HepG2 (cell line): Measurements from ENCODE around the gene SPTBN4.

ENCODE experiments used
- TF ChIP-seq, protein P1 (sequence below): sonication (generic); formaldehyde crosslinking; IDR thresholded peaks from 2 replicates; pipeline ENCODE4 v1.5.0; 2020; ENCODE audit warnings: mild to moderate bottlenecking, missing genetic modification reagents, moderate library complexity
- TF ChIP-seq, protein P2 (sequence below): IDR thresholded peaks from 2 replicates; pipeline ENCODE4 v1.6.1; 2016; ENCODE audit warnings: mild to moderate bottlenecking, missing biosample characterization, missing genetic modification reagents

DNA sequence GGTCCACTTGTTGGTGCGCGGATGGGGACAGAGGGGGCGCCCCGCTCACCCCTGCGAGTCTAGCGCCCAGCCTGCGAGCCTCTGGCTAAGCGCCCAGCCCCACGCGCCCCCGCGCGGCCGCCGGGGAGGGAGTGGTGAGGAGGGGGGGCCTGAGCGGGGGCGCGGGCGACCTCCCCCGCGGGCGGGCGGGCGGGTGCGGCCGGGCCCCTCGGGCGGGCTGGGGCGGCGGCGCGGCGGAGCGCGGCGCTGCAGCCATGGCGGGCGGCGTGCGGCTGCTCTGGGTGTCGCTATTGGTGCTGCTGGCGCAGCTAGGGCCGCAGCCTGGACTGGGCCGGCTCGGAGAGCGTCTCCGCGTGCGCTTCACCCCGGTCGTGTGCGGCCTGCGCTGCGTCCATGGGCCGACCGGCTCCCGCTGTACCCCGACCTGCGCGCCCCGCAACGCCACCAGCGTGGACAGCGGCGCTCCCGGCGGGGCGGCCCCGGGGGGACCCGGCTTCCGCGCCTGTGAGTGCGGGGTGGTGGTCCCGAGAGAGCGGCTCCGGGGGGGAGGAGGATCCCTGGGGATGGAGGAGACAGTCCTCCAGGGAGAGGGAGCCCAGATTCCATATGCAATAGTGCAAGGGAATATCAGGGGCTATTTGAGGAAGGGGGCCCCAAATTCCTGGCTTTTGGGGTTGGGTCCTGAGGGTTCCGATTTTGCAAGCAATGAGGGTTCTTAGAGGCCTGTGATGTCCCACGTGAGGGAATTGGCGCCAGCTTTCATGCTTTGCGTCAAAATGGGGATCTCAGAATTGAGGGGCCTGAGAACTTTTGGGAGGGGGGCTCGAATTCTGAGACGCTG lies 134.6 kb downstream of the SPTBN4 start, which contains the start of gene LTBP4:
- TF ChIP-seq, protein P1, sequence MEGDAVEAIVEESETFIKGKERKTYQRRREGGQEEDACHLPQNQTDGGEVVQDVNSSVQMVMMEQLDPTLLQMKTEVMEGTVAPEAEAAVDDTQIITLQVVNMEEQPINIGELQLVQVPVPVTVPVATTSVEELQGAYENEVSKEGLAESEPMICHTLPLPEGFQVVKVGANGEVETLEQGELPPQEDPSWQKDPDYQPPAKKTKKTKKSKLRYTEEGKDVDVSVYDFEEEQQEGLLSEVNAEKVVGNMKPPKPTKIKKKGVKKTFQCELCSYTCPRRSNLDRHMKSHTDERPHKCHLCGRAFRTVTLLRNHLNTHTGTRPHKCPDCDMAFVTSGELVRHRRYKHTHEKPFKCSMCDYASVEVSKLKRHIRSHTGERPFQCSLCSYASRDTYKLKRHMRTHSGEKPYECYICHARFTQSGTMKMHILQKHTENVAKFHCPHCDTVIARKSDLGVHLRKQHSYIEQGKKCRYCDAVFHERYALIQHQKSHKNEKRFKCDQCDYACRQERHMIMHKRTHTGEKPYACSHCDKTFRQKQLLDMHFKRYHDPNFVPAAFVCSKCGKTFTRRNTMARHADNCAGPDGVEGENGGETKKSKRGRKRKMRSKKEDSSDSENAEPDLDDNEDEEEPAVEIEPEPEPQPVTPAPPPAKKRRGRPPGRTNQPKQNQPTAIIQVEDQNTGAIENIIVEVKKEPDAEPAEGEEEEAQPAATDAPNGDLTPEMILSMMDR (CRISPR knock-in tag): peak; percentile 25; the same call in 1 of the 2 replicates
- TF ChIP-seq, protein P2, sequence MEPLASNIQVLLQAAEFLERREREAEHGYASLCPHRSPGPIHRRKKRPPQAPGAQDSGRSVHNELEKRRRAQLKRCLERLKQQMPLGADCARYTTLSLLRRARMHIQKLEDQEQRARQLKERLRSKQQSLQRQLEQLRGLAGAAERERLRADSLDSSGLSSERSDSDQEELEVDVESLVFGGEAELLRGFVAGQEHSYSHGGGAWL (CRISPR knock-in tag): no peak
